GM12874 (cell line): Measurements from ENCODE around the gene RGL3.

ENCODE experiments used
- TF ChIP-seq, protein P1 (sequence below): IDR thresholded peaks from 2 replicates; pipeline ENCODE4 v1.5.1; 2011; ENCODE audit warnings: low read depth, mild to moderate bottlenecking, control low read depth, low read length, moderate library complexity; ENCODE audit not compliant: insufficient read depth

The RGL3 gene

GRCh38 chr19:11404588-11405222, 14.4 kb downstream of the RGL3 start:
- TF ChIP-seq, protein P1, sequence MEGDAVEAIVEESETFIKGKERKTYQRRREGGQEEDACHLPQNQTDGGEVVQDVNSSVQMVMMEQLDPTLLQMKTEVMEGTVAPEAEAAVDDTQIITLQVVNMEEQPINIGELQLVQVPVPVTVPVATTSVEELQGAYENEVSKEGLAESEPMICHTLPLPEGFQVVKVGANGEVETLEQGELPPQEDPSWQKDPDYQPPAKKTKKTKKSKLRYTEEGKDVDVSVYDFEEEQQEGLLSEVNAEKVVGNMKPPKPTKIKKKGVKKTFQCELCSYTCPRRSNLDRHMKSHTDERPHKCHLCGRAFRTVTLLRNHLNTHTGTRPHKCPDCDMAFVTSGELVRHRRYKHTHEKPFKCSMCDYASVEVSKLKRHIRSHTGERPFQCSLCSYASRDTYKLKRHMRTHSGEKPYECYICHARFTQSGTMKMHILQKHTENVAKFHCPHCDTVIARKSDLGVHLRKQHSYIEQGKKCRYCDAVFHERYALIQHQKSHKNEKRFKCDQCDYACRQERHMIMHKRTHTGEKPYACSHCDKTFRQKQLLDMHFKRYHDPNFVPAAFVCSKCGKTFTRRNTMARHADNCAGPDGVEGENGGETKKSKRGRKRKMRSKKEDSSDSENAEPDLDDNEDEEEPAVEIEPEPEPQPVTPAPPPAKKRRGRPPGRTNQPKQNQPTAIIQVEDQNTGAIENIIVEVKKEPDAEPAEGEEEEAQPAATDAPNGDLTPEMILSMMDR: no peak

DNA sequence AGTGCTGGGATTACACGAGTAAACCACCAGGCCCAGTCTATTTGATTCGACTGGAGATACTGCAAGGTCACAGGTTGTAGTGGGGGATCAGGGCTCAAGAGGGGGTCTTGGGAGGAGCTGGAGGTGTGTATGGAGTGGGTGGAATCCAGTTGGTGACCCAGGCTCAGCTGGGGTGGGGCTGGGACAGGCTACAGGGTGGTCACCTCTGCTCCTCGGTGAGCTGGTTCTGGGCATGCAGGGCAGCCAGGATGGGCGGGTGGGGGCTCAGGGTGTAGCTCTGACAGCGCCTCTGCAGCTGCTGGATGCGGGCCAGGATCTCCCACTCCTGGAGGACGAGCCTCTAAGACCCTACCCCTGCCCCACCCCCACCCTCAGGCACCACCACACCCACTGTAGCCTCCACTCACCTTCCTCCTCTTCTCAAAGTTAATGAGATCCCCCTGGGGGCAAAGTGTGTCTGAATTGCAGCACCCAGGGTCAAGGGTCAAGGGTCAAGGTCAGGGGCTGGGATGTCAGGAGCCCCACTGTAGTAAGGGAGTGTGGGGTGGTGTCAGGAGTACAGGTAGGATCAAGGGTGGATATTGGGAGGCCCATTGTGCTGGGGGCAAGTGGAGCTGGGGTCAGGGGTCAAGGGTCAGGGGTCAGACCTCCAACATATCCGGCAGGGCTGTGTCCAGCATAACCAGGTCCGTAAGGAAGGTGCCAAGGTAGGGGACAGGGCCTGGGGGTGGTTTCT, 17.1 kb downstream of the RGL3 start:
- TF ChIP-seq, protein P1: no peak

- TF ChIP-seq, protein P1: no peak
Observed at GRCh38 chr19:11400798-11401197, 18.3 kb downstream of the RGL3 start.

DNA sequence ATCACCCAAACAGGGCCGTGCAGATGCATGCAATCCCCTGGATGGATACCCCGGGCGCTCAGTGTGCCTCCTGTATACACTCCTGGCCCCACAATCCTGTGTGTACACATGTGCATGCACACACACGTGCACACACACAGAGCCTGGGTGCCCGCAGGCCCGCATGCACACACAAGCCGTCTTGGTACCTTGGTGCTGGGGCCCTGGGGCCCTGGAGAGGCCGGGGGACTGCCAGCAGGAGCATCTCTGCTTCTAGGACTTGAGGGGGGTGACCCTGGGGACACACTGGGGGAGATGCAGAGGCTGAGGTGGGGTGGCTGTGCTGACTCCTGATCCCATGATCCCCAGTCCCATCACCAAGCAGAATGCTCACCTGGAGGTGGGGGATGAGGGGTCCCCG, 19.4 kb downstream of the RGL3 start:
- TF ChIP-seq, protein P1: no peak

DNA sequence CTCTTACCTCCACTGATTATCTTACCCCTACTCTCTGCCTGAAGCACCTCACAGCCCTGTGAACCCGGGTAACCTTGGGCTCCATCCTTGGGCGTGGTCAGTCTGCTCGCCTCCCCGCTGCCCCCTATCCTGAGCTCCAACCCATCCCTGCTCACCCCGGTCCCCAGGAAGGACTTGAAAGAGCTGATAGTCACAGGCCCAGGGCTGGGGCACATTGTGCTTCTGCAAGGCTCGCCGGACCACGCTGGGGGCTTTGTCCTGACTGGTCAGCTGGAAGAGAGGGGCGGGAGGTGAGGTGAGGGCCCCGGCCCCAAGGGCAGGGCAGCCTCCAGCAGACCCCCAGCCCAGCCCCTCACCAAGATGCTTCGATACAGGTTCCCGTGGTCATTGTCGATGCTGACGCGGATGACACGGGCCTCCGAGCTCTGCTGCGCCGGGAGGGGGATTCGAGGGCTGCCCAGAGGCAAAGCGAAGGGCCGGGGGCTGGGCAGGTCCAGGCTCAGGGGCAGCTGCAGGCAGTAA, 22.0 kb downstream of the RGL3 start:
- TF ChIP-seq, protein P1: no peak

GRCh38 chr19:11390933-11391680, 28.0 kb downstream of the RGL3 start:
- TF ChIP-seq, protein P1: no peak

DNA sequence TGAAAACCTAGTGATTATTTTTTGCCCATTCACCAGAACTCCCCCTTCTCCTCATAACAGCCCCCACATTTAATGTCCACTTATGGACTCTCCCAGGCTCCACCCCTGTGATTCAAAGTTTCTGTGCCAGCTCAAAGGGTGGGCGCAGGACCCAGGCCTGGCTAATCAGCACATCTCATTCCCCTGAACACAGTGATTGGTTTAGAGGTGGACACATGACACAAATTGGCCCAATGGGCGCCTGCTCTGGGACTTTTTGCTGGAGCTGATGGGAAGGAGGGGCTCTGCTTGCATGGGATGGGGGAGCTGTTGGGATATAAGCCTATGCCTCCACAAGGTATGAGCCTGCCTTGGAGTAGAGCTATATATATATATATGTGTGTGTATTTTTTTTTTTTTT, 28.8 kb downstream of the RGL3 start:
- TF ChIP-seq, protein P1: no peak
